ENCODE data around the gene ABI3BP.
"Not testable (repeated sequence)": the region's sequence is repeated elsewhere in the genome, so short reads cannot be mapped to it uniquely, and the experiment has no call there.

Gene ABI3BP, protein sequence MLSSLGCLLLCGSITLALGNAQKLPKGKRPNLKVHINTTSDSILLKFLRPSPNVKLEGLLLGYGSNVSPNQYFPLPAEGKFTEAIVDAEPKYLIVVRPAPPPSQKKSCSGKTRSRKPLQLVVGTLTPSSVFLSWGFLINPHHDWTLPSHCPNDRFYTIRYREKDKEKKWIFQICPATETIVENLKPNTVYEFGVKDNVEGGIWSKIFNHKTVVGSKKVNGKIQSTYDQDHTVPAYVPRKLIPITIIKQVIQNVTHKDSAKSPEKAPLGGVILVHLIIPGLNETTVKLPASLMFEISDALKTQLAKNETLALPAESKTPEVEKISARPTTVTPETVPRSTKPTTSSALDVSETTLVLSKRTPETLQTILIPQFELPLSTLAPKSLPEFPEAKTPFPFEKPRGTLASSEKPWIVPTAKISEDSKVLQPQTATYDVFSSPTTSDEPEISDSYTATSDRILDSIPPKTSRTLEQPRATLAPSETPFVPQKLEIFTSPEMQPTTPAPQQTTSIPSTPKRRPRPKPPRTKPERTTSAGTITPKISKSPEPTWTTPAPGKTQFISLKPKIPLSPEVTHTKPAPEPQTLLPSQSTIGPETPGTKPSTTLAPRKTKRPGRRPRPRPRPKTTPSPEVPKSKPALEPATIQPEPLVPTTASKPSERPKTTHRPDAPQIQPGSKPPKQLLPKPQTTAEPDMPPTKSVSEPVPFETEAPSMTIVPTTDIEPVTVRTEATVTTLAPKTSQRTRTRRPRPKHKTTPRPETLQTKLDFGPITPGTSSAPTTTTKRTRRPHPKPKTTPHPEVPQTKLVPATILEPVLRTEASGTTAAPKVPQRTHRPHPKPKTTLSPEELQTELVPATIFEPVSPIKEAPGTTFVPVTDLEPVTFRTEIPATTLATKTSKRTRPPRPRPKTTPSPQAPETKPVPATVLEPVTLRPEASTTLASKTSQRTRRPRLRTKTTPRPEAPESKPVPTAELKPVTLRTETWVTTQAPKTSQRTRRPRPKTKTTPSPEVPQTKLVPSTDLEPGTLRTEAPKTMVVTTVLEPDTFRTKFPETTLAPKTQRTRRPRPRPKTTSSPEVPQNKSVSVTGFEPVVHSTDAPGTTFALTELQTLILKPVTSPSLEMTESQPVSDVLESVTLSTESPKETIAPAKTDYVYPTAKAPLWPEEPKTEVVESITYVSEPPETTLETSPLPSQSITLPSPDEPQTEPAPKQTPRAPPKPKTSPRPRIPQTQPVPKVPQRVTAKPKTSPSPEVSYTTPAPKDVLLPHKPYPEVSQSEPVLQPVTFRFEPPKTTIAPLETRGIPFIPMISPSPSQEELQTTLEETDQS (N-terminal part only)

DNA sequence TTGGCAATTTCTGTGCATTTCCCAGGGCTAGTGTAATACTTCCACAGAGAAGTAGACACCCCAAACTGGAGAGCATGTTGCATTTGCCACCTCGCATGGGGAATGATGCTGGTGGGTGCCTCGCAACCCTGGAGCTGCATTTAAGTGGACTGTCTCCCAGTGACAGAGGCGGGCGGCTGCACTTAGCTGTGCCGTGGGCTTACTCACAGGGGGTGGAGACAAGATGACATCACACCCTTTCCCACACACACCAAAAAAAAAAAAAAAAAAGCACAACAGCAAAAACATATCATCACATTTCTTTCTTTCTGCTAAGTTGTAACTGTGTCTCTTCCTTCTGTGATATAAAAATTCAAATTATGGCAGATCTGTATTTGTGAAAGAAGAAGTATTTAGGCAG, at the start of gene ABI3BP:
ABI3BP (minus strand) TSS at position 113 of the 400 bp plus-strand sequence; CDS start at position 76, 37 bp downstream.
- no peak for DNase-seq

DNA sequence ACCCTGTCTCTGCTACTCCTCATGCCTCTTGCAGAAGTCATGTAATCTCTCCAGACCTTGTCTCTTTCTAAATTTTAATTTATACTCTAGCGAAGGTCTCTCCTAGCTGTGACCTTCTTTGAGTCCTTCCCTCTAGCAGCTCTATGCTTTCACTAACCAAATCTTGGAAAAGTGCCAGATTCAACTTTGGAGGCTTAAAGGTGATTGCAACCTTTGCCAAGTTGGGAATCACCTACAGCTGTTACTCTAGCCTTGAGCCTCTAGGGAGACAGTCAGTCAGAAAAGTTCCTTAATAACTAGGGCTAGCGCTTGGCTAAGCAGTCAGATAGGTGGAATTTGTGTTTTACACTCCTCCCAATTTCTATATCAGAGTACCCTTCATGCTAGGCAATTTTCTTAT, 46.1 kb upstream of the ABI3BP start:
- DNase-seq: no peak

DNA sequence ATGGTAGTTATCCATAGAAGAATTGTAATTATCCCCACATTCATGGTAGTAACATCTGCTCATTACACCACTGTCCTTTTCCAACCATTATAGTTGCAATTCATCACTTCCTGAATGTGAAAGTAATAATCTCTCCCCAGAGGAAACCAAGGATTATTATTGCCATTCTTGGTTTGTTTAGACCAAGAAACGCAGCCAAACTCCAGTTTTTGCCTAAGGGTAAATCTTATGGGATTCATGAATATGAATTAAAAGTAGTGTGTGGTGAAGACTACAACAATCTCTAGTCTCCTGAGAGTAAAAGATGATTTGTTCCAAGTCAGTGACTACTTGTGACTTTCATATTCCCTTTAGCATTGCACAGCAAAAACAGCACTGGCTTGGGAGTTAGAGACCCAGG, 45.7 kb upstream of the ABI3BP start:
- no peak for DNase-seq

DNA sequence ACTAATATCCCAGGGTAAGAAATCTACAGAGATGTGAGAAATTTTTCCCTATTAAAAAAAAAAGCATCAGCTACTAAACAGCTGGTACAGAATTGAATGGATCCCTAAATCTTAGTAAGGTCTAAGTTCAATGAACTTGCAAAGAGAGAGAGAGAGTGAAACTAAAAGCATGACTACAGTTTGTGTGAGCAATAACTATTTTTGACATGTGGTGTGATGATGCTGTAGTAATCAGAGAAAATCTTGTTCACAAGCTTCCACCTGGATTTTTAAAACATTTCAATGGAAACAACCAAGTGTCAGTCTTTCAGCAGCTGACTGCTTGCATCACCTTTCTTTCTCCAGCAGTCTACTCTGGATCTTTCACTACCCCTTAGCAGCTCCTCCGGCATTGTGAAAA, 45.2 kb upstream of the ABI3BP start:
- DNase-seq: no peak

DNA sequence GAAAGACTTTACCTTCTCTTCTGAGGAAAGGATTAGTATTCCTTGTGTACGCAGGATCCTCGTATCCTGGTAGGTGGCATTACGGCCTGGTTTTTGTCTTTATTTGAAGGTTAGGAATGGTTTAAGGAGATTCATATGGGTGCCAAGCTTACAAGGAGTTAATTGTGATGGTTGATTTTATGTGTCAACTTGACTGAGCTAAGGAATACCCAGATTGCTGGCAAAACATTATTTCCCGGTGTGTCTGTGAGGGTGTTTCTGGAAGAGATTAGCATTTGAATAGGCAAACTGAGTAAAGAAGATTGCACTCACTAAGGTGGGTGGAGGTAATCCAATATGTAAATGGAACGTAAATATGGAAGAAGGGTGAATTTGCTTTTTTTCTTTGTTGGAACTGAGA, 44.4 kb upstream of the ABI3BP start:
- no peak for DNase-seq

DNA sequence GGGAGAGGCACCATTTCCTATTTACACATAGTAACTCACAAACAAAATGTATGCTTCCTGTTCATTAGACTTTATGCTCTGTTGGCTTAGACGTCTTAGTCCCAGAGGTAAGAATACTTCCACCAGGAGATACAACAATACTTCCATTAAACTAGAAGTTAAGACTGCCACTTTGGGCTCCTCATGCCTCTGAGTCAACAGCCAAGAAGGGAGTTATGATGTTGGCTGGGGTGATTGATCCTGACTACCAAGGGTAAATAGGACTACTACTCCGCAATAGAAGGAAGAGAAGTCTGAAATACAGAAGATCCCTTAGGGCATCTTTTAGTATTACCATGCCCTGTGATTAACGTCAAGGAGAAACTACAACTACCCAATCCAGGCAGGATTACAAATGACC, 43.5 kb upstream of the ABI3BP start:
- DNase-seq: no peak

DNA sequence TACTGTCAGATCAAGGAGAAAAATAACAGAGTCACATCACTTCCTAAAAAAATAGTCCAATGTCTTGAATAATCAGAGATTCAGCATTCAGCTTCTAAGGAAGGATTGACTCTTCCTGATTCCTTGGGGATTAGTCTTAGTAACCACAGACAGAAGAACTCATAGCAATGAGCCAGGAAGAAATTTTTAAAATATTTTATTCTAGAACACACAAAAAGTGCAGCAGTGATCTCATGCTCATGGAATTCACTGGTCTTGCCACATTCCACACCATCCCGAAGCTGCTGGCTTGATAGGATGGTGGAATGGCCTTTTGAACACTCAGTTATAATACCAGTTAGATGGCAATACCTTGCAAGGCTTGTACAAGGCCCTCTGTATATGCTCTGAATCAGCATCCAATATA, 43.0 kb upstream of the ABI3BP start:
- no peak for DNase-seq

DNA sequence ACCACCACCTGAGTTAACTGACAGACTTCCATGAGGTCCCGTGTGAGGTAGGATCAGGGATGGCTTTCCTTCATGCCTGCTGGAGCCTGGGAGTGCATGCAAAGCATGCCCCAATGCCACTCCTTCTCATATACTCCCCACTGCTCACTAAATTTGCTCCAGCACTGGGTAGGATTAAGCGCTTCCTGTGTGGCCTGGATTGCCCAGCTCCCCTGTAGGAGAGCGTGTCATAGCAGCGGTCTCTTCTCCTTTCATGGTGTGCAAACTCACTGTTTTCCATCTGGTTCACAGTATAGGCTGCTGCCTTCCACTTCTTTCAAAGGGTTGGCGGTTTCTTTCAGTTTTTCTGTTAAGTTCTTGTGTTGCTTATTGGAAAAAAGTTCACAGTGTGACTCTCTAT, 34.1 kb upstream of the ABI3BP start:
- no peak for DNase-seq

DNA sequence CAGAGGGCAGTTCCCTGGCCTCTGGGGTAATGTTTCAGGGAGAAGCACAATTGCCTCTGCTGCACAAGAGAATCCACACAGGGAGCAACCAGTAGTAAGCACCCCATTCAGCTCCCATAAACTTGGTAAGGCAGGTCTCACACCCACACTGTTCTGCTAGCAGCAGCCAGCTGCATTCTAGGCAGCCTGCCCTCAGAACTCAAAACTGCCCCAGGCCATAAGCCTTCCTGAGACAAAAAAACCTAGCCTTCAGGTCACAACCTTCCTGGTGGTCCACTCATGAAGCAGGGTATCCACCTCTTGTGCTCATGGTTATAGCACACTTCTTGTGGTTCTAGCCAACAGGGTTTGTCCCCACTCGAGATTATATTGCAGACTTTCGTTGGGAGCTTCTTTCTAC, 33.7 kb upstream of the ABI3BP start:
- DNase-seq: no peak

DNA sequence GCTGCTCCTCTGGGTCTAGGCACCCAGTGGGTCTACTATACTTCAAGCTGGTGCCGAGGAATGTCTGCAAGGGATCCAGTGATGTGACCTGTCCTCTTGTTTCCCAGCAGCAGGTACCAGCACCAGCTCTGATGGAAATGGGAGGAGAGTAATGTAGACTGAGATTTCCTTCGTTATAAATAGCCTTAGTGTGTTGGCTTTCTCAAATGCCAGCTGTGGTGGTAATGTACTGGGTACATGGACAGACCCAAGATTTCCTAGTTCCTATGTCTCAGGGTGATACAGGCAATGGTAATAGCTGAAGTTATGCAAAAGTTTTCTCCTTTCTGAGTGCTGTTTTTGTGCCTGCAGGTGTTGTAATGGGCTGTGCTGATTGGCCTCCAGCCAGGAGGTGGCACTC, 33.0 kb upstream of the ABI3BP start:
- no peak for DNase-seq

DNA sequence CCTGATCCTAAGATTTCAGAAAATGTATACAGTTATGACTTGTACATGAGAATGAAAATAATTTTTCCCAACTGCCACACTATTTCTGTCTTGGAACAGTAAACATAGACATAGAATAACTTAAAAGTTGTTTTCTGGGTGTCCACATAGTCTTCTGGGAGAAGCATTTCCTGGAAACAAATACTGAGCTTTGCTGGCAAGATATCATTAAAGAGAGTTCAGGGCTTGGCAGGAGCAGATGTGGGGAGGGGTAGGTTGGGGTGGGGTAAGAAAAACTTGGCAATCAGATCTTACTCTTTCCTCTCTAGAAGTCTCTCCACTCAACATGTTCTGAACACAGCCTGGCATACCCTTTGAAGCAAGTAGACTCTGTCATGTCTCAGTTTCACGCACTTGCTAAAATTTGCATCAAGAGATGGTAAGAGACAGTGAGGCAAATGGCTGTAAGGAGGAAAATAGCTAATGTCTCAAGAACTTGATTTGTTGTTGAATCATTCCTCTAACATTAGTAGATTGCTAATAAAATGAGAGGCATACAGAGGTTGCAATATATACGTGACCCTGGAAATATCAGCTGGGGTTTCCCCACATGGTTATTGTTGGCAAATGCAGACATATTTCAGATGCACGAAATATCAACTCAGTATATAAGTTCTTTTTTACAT, 27.3 kb upstream of the ABI3BP start:
- DNase-seq: no peak

DNA sequence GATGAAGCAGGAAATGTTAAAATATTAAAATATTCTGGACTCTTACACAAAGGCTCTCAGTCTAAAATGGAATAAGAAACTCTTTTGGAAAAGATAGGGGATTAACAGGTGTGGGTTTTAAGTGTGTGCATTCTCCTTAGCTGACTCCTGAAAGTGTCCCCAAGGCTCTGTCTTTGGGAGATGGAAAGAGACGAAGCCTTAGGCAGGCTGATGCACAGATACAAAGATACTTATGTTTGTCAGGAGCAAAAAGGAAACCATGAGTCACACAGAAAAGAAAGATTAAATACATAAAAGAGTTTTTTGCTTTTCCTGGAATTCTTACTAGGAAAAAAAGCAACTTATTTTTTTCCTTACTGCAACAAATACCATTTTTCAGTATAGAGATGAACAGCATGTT, 23.8 kb upstream of the ABI3BP start:
- DNase-seq: no peak

DNA sequence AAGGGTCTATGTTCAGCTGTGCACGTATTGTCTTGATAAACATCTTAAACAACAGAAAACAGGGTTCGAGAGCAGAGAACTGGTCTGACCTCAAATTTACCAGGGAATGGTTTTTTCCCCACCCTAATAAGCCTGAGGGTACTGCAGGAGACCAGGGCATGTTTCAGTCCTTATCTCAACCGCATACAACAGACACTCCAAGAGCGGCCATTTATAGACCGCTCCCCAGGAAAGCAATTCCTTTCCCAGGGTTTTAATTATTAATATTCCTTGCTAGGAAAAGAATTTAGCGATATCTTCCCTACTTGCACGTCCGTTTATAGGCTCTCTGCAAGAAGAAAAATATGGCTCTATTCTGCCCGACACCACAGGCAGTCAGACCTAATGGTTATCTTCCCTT, 19.1 kb upstream of the ABI3BP start:
- DNase-seq: not testable (repeated sequence)

DNA sequence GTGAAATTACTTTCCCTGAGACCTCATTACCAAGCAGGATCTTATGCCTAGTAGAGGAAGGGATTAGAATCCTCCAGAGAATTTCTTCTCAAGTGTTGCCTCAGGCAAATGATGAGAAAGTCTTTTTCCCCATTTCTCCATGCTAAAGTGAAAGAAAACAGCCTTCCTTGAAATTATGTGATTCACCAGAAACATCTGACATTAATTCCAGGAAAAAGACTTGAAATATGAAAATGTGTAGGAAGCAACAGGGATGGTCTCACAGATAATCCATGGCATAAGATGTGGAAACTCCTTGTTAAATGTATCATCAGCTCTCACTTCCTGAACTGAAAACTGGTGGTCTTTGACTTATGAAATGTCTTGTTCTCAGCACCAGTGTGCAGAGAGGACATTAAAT, 17.9 kb upstream of the ABI3BP start:
- DNase-seq: no peak

DNA sequence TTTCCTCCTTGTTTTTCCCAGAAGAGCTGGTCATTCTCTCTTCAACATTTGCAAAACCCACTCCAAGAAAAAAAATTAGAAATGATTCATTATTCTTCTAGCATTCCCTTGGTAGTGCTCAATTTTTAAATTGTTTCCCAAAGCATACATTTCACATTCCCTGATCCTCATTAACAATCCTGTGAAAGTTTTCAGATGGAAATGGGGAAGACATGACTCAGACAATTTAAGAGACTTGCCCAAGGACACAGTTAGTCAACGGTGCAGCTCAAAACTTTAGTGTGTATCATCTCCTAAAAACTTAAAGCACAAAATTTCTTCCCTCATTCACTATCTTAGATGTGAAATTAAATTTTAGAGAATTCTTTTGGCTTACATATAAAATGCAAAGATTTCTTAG, 17.1 kb upstream of the ABI3BP start:
- DNase-seq: no peak

DNA sequence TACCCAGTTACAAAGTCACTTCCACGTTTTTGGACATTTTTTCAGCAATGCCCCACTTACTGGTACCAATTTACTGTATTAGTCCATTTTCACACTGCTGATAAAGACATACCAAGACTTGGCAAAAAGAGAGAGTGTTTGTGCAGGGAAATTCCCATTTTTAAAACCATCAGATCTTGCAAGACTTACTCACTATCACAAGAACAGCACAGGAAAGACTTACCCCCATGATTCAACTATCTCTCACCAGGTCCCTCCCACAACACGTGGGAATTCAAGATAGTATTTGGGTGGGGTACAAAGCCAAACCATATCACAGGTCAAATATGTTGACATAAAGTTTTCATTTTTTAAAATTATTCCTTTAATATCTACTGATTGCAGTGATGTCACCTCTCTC, 16.2 kb upstream of the ABI3BP start:
- DNase-seq: no peak

DNA sequence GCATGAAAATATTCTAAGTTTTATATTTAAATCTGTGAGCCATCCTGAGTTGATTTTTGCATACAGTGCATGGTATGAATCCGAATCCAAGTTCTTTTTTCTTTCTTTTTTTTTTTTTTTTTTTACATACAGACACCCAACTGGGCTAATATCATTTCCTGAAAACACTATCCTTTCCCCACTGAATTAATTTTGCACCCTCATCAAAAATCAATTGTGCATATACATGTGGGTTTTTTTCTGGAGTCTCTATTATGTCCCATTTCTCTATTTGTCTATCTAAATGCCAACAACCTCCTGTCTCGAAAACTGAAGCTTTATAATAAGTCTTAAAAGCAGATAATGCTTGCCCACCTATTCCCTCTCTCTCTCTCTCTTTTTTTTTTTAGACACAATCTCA, 5.9 kb upstream of the ABI3BP start:
- no peak for DNase-seq

DNA sequence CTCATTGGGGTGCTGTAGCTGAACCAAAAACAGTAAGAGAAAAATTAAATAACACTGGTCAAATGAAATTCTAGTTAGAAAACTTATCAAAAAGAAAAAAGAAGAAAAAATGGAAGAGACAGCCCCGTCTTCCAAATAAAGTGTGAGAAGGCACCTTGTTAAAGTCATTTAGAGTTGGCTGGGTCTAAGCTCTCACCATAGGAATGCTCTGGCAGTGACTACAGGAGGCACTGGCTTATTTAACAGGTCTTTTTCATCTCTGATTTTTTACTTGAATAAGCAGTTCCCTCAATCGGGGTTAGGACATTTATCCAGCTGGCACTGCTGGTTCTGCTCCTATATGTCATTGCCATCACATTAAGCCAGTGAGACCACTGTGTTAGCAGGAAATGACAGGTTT, 1.6 kb upstream of the ABI3BP start:
- DNase-seq: no peak

DNA sequence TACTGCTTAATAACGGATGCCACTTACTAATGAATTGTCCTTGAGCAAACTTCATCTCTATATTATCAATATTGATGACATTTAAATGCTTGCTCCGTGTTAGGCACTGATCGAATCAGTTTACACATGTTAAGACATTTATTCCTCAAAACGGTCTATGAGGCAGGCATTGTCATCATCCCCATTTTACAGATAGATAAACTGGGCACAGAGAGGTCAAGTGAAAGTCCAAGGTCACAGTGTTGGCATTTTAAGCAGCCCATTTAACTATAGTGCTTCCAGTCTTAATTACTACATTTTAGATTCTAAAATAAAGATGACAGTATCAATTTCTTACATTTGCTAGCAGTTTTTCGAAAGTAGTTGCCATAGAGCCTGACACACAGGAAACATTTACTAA, 966 bp upstream of the ABI3BP start:
- DNase-seq: no peak

DNA sequence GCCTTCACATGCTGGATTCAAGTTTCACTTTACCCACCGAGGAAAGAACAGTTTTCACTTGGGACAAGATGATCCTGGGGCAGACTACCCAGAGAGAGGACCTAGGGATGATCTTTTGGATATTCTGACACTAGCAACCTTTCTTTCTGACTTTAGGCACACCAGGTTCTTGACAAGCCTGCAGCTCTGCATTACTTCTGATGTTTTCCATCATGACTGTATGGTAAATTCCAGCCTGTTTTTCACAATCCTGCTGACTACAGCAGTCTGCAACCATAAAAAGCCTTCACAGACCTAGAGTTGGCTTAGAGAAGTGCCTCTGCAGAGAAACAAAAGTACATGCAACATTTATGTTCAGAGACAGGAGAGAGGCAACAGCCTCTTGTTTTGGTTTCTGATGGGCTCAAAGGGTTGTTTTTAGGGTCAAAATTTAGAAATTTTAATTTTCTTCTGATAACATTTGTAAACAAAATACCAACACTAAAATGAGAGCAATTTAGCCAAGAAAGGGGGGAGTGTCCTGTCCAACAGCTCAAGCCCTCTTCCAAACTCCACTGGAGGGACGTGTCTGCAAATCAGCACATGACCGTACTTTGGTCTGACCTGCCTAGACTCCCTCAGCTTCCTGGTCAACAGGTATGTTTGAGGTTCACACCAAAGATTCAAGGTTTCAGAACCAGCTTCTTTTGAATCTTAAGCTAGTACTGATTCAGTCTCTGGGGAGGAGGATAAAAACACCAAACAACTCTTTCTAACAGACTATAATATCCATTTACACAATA, 799 bp downstream of the ABI3BP start:
- DNase-seq: no peak

DNA sequence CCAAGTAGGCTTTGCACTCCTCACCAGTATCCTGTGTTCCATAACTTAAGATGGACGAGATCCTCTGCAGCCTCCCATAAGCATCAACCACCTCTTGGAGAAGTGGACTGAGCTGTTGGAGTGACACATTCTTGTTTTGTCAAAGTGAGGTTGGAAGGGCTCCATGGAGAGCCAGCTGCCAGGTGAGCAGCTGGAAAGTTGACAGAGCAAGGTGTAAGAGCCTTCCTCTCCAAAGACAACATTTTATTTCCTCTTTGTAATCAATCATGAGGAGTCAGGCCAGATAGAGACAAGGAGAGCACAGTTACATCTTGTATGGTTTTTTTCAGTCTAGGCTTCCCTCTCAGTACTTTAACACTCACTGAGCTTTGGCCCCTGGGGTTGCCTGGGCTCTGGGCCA, 5.1 kb downstream of the ABI3BP start:
- DNase-seq: no peak

DNA sequence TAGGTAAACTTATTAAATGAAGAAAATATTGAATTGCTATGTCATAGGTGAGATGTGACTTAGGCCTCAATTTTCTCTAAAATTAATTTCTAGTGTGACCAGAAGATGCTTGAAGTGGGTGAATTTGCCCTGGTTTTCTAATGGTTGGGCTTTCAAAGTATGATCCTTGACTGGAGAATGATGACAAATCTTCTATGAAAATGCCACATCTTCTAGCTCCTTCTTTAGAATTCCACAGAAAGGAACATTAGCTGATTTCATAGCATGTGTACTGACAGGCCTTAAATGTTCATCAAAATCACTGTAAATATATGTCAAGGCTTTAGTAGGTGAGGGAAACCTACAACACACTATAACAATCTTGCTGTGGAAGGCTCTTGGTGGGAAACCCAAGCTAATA, 8.9 kb downstream of the ABI3BP start:
- no peak for DNase-seq
